Measurements from ENCODE around the gene TAS2R60.
A peak's percentile ranks its signal among the peaks of the same experiment; 100 is the strongest.
"Not testable (repeated sequence)": the region's sequence is repeated elsewhere in the genome, so short reads cannot be mapped to it uniquely, and the experiment has no call there.

TAS2R60 gene

GRCh38 chr7:143479055-143479766, 36.0 kb downstream of the TAS2R60 start:
- DNase-seq, result no peak

GRCh38 chr7:143480501-143480900, 37.2 kb downstream of the TAS2R60 start:
- DNase-seq, result no peak

- no peak for DNase-seq
These were observed 40.9 kb downstream of the TAS2R60 start for GRCh38 chr7:143484119-143484518.

GRCh38 chr7:143485094-143485493, 41.8 kb downstream of the TAS2R60 start:
- DNase-seq, result no peak

- DNase-seq, result no peak
These were observed 42.2 kb downstream of the TAS2R60 start for GRCh38 chr7:143485500-143485899.

- not testable (repeated sequence) for DNase-seq
These were observed 43.0 kb downstream of the TAS2R60 start for GRCh38 chr7:143486266-143486665.

GRCh38 chr7:143487061-143487460, 43.8 kb downstream of the TAS2R60 start:
- no peak for DNase-seq

GRCh38 chr7:143487566-143487965, 44.3 kb downstream of the TAS2R60 start:
- peak; percentile 43 for DNase-seq

- no peak for DNase-seq
These were observed 47.6 kb downstream of the TAS2R60 start for GRCh38 chr7:143490717-143491306.

- no peak for DNase-seq
These were observed 48.8 kb downstream of the TAS2R60 start for GRCh38 chr7:143492043-143492471.

GRCh38 chr7:143492799-143493739, 49.8 kb downstream of the TAS2R60 start:
- DNase-seq, result no peak

GRCh38 chr7:143493751-143494150, 50.5 kb downstream of the TAS2R60 start:
- no peak for DNase-seq

Measured in right hindlimb (tissue), 1 donor.